Activated CD4-positive, alpha-beta T cell treated with anti-CD3 and anti-CD28 coated beads, Interleukin-2, amount 10 ng/mL, durations not matched to agents 24 days and 14 days (primary cell): Measurements from ENCODE around the gene VWF. TPM values are rescaled to one million over a fixed set of nuclear protein-coding genes. Genes with fewer than 3 reads are reported as not detected.

ENCODE experiments used
- DNase-seq: peaks from one replicate; pipeline ENCODE4 v3.0.0; 2022
- H3K27ac Mint-ChIP-seq: one replicate; pipeline ENCODE4 v1.8.0; 2022; ENCODE audit warnings: mild to moderate bottlenecking, mixed read lengths
- H3K27me3 Mint-ChIP-seq: one replicate; pipeline ENCODE4 v1.8.0; 2022; ENCODE audit warnings: mixed read lengths
- H3K36me3 Mint-ChIP-seq: one replicate; pipeline ENCODE4 v1.8.0; 2022; ENCODE audit warnings: low read depth, mild to moderate bottlenecking, mixed read lengths
- H3K4me1 Mint-ChIP-seq: one replicate; pipeline ENCODE4 v1.8.0; 2021; ENCODE audit warnings: mixed read lengths
- H3K4me3 Mint-ChIP-seq: one replicate; pipeline ENCODE4 v1.8.0; 2022; ENCODE audit warnings: mild to moderate bottlenecking, moderate library complexity, mixed read lengths
- H3K9me3 Mint-ChIP-seq: one replicate; pipeline ENCODE4 v1.8.0; 2021; ENCODE audit warnings: mixed read lengths
- intact Hi-C: fragments of 100-400 bp; cut with micrococcal nuclease; formaldehyde crosslinking; loops from one replicate; pipeline ENCODE4 v1.15.1; 2023
- total RNA-seq: library from RNA; stranded (reverse); gene quantifications from 2 replicates; pipeline ENCODE4 v1.2.3, GENCODE V29; 2022

The VWF gene
- total RNA-seq, 1 donor from 2014 or later = not detected

- Mint-ChIP-seq H3K4me3 (no peak within 1 kb of the TSS), H3K36me3 (no peaks in the 10 kb centered on the region), H3K27me3 (peaks cover 58% of the 10 kb centered on the region), H3K9me3 (no peaks in the 10 kb centered on the region), H3K27ac (no peak within 1 kb of the TSS), H3K4me1 (no peaks in the 10 kb centered on the region)
- no peak for DNase-seq
- intact Hi-C loops = no loop called here
Measured at GRCh38 chr12:5945071-5946008, 179.1 kb downstream of the VWF start, which contains the start of gene ANO2. ANO2 (minus strand) TSS chr12:5945259; CDS start chr12:5945217, 42 bp downstream.

- H3K4me3 Mint-ChIP-seq = no peak overlapping the region
- H3K27me3 Mint-ChIP-seq = peaks cover 54% of the 10 kb centered on the region
- no peaks in the 10 kb centered on the region for H3K9me3 Mint-ChIP-seq
- DNase-seq = no peak
- no peak overlapping the region for H3K27ac Mint-ChIP-seq
- intact Hi-C loops = no loop called here
- no peaks in the 10 kb centered on the region for H3K36me3 Mint-ChIP-seq
- no peaks in the 10 kb centered on the region for H3K4me1 Mint-ChIP-seq
Measured at GRCh38 chr12:5944688-5945070, 179.8 kb downstream of the VWF start.

GRCh38 chr12:5944053-5944452, 180.4 kb downstream of the VWF start:
- H3K27ac Mint-ChIP-seq = no peak overlapping the region
- peaks cover 52% of the 10 kb centered on the region for H3K27me3 Mint-ChIP-seq
- no peak overlapping the region for H3K4me3 Mint-ChIP-seq
- no peaks in the 10 kb centered on the region for H3K36me3 Mint-ChIP-seq
- H3K4me1 Mint-ChIP-seq = no peaks in the 10 kb centered on the region
- intact Hi-C loops = no loop called here
- no peak for DNase-seq
- H3K9me3 Mint-ChIP-seq = no peaks in the 10 kb centered on the region

- no peaks in the 10 kb centered on the region for H3K4me1 Mint-ChIP-seq
- DNase-seq = no peak
- H3K9me3 Mint-ChIP-seq = no peaks in the 10 kb centered on the region
- no peak overlapping the region for H3K4me3 Mint-ChIP-seq
- no peaks in the 10 kb centered on the region for H3K36me3 Mint-ChIP-seq
- H3K27me3 Mint-ChIP-seq = peaks cover 48% of the 10 kb centered on the region
- no peak overlapping the region for H3K27ac Mint-ChIP-seq
- intact Hi-C loops = no loop called here
Measured at GRCh38 chr12:5941907-5942306, 182.6 kb downstream of the VWF start.

- no peaks in the 10 kb centered on the region for H3K36me3 Mint-ChIP-seq
- H3K27ac Mint-ChIP-seq = no peak overlapping the region
- H3K4me3 Mint-ChIP-seq = no peak overlapping the region
- intact Hi-C loops = no loop called here
- no peak for DNase-seq
- no peaks in the 10 kb centered on the region for H3K4me1 Mint-ChIP-seq
- peaks cover 4% of the 10 kb centered on the region for H3K9me3 Mint-ChIP-seq
- no peaks in the 10 kb centered on the region for H3K27me3 Mint-ChIP-seq
Measured at GRCh38 chr12:5927732-5928516, 196.5 kb downstream of the VWF start.

- H3K27ac Mint-ChIP-seq = no peak overlapping the region
- H3K4me3 Mint-ChIP-seq = no peak overlapping the region
- intact Hi-C loops = no loop called here
- no peaks in the 10 kb centered on the region for H3K36me3 Mint-ChIP-seq
- peaks cover under 1% of the 10 kb centered on the region for H3K9me3 Mint-ChIP-seq
- no peak for DNase-seq
- no peaks in the 10 kb centered on the region for H3K4me1 Mint-ChIP-seq
- H3K27me3 Mint-ChIP-seq = no peaks in the 10 kb centered on the region
Measured at GRCh38 chr12:5925646-5926045, 198.8 kb downstream of the VWF start.

GRCh38 chr12:5924342-5924741, 200.1 kb downstream of the VWF start:
- H3K27me3 Mint-ChIP-seq = no peaks in the 10 kb centered on the region
- intact Hi-C loops = no loop called here
- no peaks in the 10 kb centered on the region for H3K36me3 Mint-ChIP-seq
- H3K27ac Mint-ChIP-seq = no peak overlapping the region
- no peaks in the 10 kb centered on the region for H3K9me3 Mint-ChIP-seq
- no peak for DNase-seq
- no peaks in the 10 kb centered on the region for H3K4me1 Mint-ChIP-seq
- H3K4me3 Mint-ChIP-seq = no peak overlapping the region

GRCh38 chr12:5923751-5924150, 200.7 kb downstream of the VWF start:
- Mint-ChIP-seq H3K9me3 (no peaks in the 10 kb centered on the region), H3K27me3 (no peaks in the 10 kb centered on the region), H3K36me3 (no peaks in the 10 kb centered on the region), H3K27ac (no peak overlapping the region), H3K4me3 (no peak overlapping the region), H3K4me1 (no peaks in the 10 kb centered on the region)
- intact Hi-C loops = no loop called here
- DNase-seq = no peak

- Mint-ChIP-seq H3K27me3 (no peaks in the 10 kb centered on the region), H3K9me3 (no peaks in the 10 kb centered on the region), H3K36me3 (no peaks in the 10 kb centered on the region), H3K27ac (no peak overlapping the region), H3K4me1 (no peaks in the 10 kb centered on the region), H3K4me3 (no peak overlapping the region)
- intact Hi-C loops = no loop called here
- no peak for DNase-seq
Measured at GRCh38 chr12:5923043-5923605, 201.3 kb downstream of the VWF start.

- H3K36me3 Mint-ChIP-seq = no peaks in the 10 kb centered on the region
- no peak overlapping the region for H3K4me3 Mint-ChIP-seq
- no peak overlapping the region for H3K27ac Mint-ChIP-seq
- no peak for DNase-seq
- no peaks in the 10 kb centered on the region for H3K4me1 Mint-ChIP-seq
- H3K9me3 Mint-ChIP-seq = no peaks in the 10 kb centered on the region
- no peaks in the 10 kb centered on the region for H3K27me3 Mint-ChIP-seq
- intact Hi-C loops = no loop called here
Measured at GRCh38 chr12:5921966-5922899, 202.2 kb downstream of the VWF start.

GRCh38 chr12:5921027-5921909, 203.2 kb downstream of the VWF start:
- no peak for DNase-seq
- Mint-ChIP-seq H3K36me3 (no peaks in the 10 kb centered on the region), H3K27me3 (no peaks in the 10 kb centered on the region), H3K4me3 (no peak overlapping the region), H3K27ac (no peak overlapping the region), H3K9me3 (no peaks in the 10 kb centered on the region), H3K4me1 (no peaks in the 10 kb centered on the region)
- intact Hi-C loops = no loop called here

GRCh38 chr12:5916785-5917290, 207.6 kb downstream of the VWF start:
- no peaks in the 10 kb centered on the region for H3K27me3 Mint-ChIP-seq
- no peaks in the 10 kb centered on the region for H3K9me3 Mint-ChIP-seq
- H3K36me3 Mint-ChIP-seq = no peaks in the 10 kb centered on the region
- no peak overlapping the region for H3K27ac Mint-ChIP-seq
- no peaks in the 10 kb centered on the region for H3K4me1 Mint-ChIP-seq
- no peak for DNase-seq
- H3K4me3 Mint-ChIP-seq = no peak overlapping the region
- intact Hi-C loops = no loop called here
